ENCODE results near the gene KRTAP10-2. TPM values are rescaled to one million over a fixed set of nuclear protein-coding genes. Genes with fewer than 3 reads are reported as not detected.
"Not testable (repeated sequence)": the region's sequence is repeated elsewhere in the genome, so short reads cannot be mapped to it uniquely, and the experiment has no call there.

Gene KRTAP10-2
- polyA plus RNA-seq, 1 donor (not counting 4 experiments of a cell fraction or from before 2014, with no cell fraction given): not detected

DNA sequence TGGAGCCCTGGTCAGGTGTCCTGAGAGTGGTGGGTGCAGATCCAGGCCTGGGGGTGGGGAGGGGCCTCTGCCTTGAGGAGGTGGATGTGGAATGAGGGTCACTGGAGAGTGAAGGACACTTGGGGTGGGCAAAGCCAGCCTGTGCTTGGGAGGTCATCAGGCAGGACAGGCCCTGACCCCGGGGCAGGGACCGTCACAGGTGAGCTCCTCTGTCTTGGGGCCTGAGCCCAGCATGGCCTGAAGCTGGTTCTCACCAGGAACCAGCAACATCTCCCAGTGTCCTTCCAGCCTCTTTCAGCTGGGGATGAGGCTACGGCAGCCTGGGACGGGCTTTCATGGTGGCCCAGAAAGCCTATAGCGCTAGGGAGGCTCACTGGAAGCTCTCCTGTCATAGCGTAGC lies 831 bp upstream of the KRTAP10-2 start:
- H3K27me3 ChIP-seq (ENCODE audit: control insufficient read depth, extremely low read depth, insufficient read depth, low read length): peaks cover 4% of the 10 kb centered on the region
- dilution Hi-C loops (cut with MboI; ENCODE audit: extremely low pct_ligation_motif_present, low sequenced_read_pairs): no loop called here
- DNase-seq (ENCODE audit: low read depth, low spot score): no peak

GRCh38 chr21:44550807-44551206 lies 498 bp downstream of the KRTAP10-2 start:
- no peak overlapping the region for H2AFZ ChIP-seq (ENCODE audit: control insufficient read depth, low read length)
- H3K4me3 ChIP-seq (ENCODE audit: control insufficient read depth in 2 of 3, extremely low read depth in 1 of 3, insufficient read depth in 2 of 3, low read depth in 1 of 3, low read length in 3 of 3): no peak overlapping the region
- peak overlapping the region; percentile 2 for H3K4me2 ChIP-seq (ENCODE audit: control insufficient read depth, extremely low read depth, insufficient read depth, low read depth, low read length)
- peak; percentile 1 for DNase-seq (ENCODE audit: low read depth, low spot score)
- H3K4me1 ChIP-seq (ENCODE audit: control insufficient read depth, extremely low read depth, insufficient read depth, low read length): peaks cover 22% of the 10 kb centered on the region
- H3K36me3 ChIP-seq (ENCODE audit: control insufficient read depth in 2 of 2, extremely low read depth in 1 of 2, insufficient read depth in 2 of 2, low read length in 2 of 2): no peaks in the 10 kb centered on the region
- peaks cover 4% of the 10 kb centered on the region for H3K27me3 ChIP-seq (ENCODE audit: control insufficient read depth, extremely low read depth, insufficient read depth, low read length)
- no peaks in the 10 kb centered on the region for H3K79me2 ChIP-seq (ENCODE audit: control insufficient read depth, insufficient read depth, low read length)
- no peaks in the 10 kb centered on the region for H4K20me1 ChIP-seq (ENCODE audit: control insufficient read depth, extremely low read depth, insufficient read depth, low read length)
- no peak overlapping the region for H3K9ac ChIP-seq (ENCODE audit: control insufficient read depth, extremely low read depth, insufficient read depth, low read length)
- no peaks in the 10 kb centered on the region for H3K9me1 ChIP-seq (ENCODE audit: control insufficient read depth, extremely low read depth, insufficient read depth, low read length)
- dilution Hi-C loops (cut with MboI; ENCODE audit: extremely low pct_ligation_motif_present, low sequenced_read_pairs): no loop called here
- TF ChIP-seq, protein P1, sequence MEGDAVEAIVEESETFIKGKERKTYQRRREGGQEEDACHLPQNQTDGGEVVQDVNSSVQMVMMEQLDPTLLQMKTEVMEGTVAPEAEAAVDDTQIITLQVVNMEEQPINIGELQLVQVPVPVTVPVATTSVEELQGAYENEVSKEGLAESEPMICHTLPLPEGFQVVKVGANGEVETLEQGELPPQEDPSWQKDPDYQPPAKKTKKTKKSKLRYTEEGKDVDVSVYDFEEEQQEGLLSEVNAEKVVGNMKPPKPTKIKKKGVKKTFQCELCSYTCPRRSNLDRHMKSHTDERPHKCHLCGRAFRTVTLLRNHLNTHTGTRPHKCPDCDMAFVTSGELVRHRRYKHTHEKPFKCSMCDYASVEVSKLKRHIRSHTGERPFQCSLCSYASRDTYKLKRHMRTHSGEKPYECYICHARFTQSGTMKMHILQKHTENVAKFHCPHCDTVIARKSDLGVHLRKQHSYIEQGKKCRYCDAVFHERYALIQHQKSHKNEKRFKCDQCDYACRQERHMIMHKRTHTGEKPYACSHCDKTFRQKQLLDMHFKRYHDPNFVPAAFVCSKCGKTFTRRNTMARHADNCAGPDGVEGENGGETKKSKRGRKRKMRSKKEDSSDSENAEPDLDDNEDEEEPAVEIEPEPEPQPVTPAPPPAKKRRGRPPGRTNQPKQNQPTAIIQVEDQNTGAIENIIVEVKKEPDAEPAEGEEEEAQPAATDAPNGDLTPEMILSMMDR (optimal IDR thresholded peaks at IDR 0.05 in 1 of 3, IDR thresholded peaks at IDR 0.05 in 1 of 3, conservative IDR thresholded peaks at IDR 0.05 in 1 of 3; ENCODE audit: extremely low read depth in 1 of 3, insufficient read depth in 2 of 3, low read length in 3 of 3): peak in 1 of 3 experiments; percentile 2
- no peak for TF ChIP-seq EZH2 (IDR thresholded peaks at IDR 0.05; ENCODE audit: low read length)
- H3K9me3 ChIP-seq (ENCODE audit: control insufficient read depth, low read depth, low read length): no peaks in the 10 kb centered on the region
- FAIRE-seq: no peak
- no peak overlapping the region for H3K27ac ChIP-seq (ENCODE audit: control insufficient read depth, insufficient read depth, low read length)

More for the DNA sequence above, 831 bp upstream of the KRTAP10-2 start:
- Histone ChIP-seq H3K4me3 (ENCODE audit: control insufficient read depth in 2 of 3, extremely low read depth in 1 of 3, insufficient read depth in 2 of 3, low read depth in 1 of 3, low read length in 3 of 3) (no peak overlapping the region), H3K9ac (ENCODE audit: control insufficient read depth, extremely low read depth, insufficient read depth, low read length) (no peak overlapping the region), H3K79me2 (ENCODE audit: control insufficient read depth, insufficient read depth, low read length) (no peaks in the 10 kb centered on the region), H3K4me1 (ENCODE audit: control insufficient read depth, extremely low read depth, insufficient read depth, low read length) (peaks cover 22% of the 10 kb centered on the region), H3K9me1 (ENCODE audit: control insufficient read depth, extremely low read depth, insufficient read depth, low read length) (no peaks in the 10 kb centered on the region), H3K4me2 (ENCODE audit: control insufficient read depth, extremely low read depth, insufficient read depth, low read depth, low read length) (no peak overlapping the region), H3K36me3 (ENCODE audit: control insufficient read depth in 2 of 2, extremely low read depth in 1 of 2, insufficient read depth in 2 of 2, low read length in 2 of 2) (no peaks in the 10 kb centered on the region), H2AFZ (ENCODE audit: control insufficient read depth, low read length) (no peak overlapping the region), H4K20me1 (ENCODE audit: control insufficient read depth, extremely low read depth, insufficient read depth, low read length) (no peaks in the 10 kb centered on the region), H3K9me3 (ENCODE audit: control insufficient read depth, low read depth, low read length) (no peaks in the 10 kb centered on the region), H3K27ac (ENCODE audit: control insufficient read depth, insufficient read depth, low read length) (no peak overlapping the region)
- FAIRE-seq: no peak
- TF ChIP-seq, protein P1 (optimal IDR thresholded peaks at IDR 0.05 in 1 of 3, IDR thresholded peaks at IDR 0.05 in 1 of 3, conservative IDR thresholded peaks at IDR 0.05 in 1 of 3; ENCODE audit: extremely low read depth in 1 of 3, insufficient read depth in 2 of 3, low read length in 3 of 3): no peak

DNA sequence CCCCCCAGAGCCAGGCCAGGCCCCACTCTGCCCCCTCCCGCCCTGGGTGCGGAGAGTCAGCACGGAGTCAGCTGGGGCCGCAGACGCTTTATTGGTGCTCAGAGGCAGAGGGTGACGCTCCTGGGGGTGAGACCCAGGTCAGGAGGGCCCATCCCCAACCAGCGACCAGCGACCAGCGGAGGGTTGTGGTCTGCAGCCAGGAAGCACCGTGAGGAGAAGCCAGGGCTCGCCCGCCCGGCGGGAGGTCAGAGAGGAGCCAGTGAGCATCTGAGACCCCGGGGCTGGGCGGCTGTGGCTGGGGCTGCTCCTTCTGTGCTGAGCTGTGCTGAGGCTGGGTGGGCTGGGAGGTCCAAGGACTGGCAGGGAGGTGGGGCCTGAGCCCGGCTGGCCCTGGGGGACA lies 1.0 kb downstream of the KRTAP10-2 start:
- H3K27ac ChIP-seq (ENCODE audit: control insufficient read depth, insufficient read depth, low read length); H3K27me3 ChIP-seq (ENCODE audit: control insufficient read depth, extremely low read depth, insufficient read depth, low read length); H2AFZ ChIP-seq (ENCODE audit: control insufficient read depth, low read length); H3K9ac ChIP-seq (ENCODE audit: control insufficient read depth, extremely low read depth, insufficient read depth, low read length); H3K79me2 ChIP-seq (ENCODE audit: control insufficient read depth, insufficient read depth, low read length); H3K9me1 ChIP-seq (ENCODE audit: control insufficient read depth, extremely low read depth, insufficient read depth, low read length); FAIRE-seq; dilution Hi-C loops (cut with MboI; ENCODE audit: extremely low pct_ligation_motif_present, low sequenced_read_pairs); H4K20me1 ChIP-seq (ENCODE audit: control insufficient read depth, extremely low read depth, insufficient read depth, low read length); H3K36me3 ChIP-seq (ENCODE audit: control insufficient read depth in 2 of 2, extremely low read depth in 1 of 2, insufficient read depth in 2 of 2, low read length in 2 of 2); H3K4me3 ChIP-seq (ENCODE audit: control insufficient read depth in 2 of 3, extremely low read depth in 1 of 3, insufficient read depth in 2 of 3, low read depth in 1 of 3, low read length in 3 of 3); DNase-seq (ENCODE audit: low read depth, low spot score); H3K9me3 ChIP-seq (ENCODE audit: control insufficient read depth, low read depth, low read length): not testable (repeated sequence)
- Histone ChIP-seq H3K4me1 (ENCODE audit: control insufficient read depth, extremely low read depth, insufficient read depth, low read length) (peaks cover 22% of the 10 kb centered on the region), H3K4me2 (ENCODE audit: control insufficient read depth, extremely low read depth, insufficient read depth, low read depth, low read length) (peak overlapping the region; percentile 2)
